ENCODE data around the gene MCC.

- TF ChIP-seq PRDM15 (CRISPR knock-in tag; IDR thresholded peaks at IDR 0.05) = no peak
- no peak for TF ChIP-seq CTCF (IDR thresholded peaks at IDR 0.05)
- TF ChIP-seq ATF3 (CRISPR knock-in tag; conservative IDR thresholded peaks at IDR 0.05) = no peak
- no peak for TF ChIP-seq FOXK1 (CRISPR knock-in tag; IDR thresholded peaks at IDR 0.05)
- TF ChIP-seq TP53 (CRISPR knock-in tag; IDR thresholded peaks at IDR 0.05) = no peak
- no peak for TF ChIP-seq HMGA2 (CRISPR knock-in tag; IDR thresholded peaks at IDR 0.05)
- TF ChIP-seq NR3C1 (CRISPR knock-in tag; conservative IDR thresholded peaks at IDR 0.05; ENCODE audit: low read depth) = no peak
- TF ChIP-seq ZNF671 (CRISPR knock-in tag; IDR thresholded peaks at IDR 0.05) = no peak
- TF ChIP-seq ZNF512 (CRISPR knock-in tag; IDR thresholded peaks at IDR 0.05; ENCODE audit: borderline replicate concordance) = no peak
- no peak for TF ChIP-seq ZNF317 (CRISPR knock-in tag; IDR thresholded peaks at IDR 0.05; ENCODE audit: borderline replicate concordance, low read depth)
- no peak for TF ChIP-seq MAX (CRISPR knock-in tag; IDR thresholded peaks at IDR 0.05)
- TF ChIP-seq NFE2L1 (CRISPR knock-in tag; IDR thresholded peaks at IDR 0.05) = no peak
Observed at GRCh38 chr5:113295111-113295539, 193.1 kb downstream of the MCC start.
